ELF-1 (cell line): ENCODE results near the gene ENKUR.
A peak's percentile ranks its signal among the peaks of the same experiment; 100 is the strongest.

Experiments used
- DNase-seq: peaks from one replicate; pipeline ENCODE4 v3.0.0-alpha.2; 2016; ENCODE audit warnings: low read depth, low spot score

The ENKUR gene, protein sequence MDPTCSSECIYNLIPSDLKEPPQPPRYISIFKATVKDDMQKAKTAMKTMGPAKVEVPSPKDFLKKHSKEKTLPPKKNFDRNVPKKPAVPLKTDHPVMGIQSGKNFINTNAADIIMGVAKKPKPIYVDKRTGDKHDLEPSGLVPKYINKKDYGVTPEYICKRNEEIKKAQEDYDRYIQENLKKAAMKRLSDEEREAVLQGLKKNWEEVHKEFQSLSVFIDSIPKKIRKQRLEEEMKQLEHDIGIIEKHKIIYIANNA

DNA sequence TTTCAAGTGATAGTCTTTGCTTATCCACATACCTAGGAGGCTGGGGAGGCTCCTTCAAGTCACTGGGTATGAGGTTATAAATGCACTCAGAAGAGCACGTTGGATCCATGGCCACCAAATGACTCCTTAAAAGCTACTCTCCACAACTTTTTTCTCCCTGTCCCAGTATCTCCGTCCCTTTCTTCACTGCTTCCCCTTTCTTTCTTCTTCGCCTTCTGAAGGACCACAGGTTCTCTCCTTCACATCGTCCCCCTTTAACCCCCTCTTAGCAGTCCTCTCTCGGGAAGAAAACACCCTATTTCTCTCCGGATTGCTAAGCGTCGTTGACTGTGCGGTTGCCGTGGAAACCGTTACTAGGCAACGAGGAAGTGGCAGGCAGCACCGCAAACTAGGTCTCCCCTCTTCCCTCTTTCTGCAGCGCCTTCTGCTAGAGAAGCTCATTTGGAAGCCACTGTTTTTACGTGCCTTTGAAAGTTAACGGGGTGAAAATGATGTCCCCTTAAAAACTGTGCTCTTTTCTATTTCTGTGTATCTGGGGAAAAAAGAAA, at the start of gene ENKUR:
Gene ENKUR (minus strand): TSS at position 331 of the 548 bp plus-strand sequence. CDS start 222 bp downstream, at position 109.
- DNase-seq: no peak

DNA sequence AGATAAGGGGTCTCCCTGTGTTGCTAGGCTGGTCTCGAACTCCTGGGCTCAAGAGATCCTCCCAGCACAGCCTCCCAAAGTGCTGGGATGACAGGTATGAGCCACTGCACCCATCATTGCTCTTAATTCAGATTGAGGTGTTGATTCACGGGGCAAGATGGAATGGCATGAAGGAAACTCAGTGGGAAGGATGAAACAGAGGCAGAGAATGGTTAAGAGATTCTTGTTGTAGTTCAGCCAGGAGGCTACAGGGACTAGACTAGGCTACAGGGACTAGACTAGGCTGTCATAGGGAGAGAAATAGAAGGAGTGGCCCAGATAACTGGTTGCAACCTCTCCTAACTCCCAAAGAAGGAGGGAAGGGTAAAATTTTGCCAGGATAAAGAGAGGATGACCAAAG, 48.4 kb upstream of the ENKUR start:
- DNase-seq: no peak

DNA sequence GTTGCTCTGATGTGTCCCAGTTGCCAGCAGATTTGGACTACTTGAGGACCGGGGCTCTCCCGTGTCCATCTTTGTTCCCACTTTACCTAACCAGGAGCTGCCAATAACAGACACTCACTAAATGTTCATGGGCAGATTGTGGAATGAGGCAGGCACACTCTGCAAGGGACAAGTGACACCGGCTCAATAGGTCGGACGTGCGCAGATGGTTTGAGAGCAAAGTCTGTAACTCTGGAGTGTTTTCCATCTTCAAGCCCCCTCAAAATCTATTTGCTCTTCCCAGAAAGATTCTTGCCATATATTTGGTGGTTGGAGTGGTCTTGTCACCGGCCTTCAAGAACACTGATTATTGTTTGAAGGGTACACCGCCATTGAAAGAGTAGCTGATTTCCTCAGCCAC, 47.7 kb upstream of the ENKUR start:
- no peak for DNase-seq

DNA sequence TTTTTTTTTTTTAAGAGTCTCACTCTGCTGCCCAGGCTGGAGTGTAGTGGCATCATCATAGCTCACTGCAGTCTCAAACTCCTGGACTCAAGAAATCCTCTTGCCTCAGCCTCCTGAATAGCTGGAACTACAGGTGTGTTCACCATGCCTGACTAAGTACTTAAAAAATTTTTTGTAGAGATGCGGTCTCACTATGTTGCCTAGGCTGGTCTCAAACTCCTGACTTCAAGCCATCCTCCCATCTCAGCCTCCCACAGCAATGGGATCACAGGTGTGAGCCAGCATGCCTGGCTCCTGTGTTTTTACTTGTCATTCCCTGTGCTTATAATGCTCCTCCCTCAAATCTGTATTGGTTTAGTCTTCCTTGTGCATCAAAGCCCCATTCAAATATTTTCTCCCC, 47.2 kb upstream of the ENKUR start:
- DNase-seq: no peak

DNA sequence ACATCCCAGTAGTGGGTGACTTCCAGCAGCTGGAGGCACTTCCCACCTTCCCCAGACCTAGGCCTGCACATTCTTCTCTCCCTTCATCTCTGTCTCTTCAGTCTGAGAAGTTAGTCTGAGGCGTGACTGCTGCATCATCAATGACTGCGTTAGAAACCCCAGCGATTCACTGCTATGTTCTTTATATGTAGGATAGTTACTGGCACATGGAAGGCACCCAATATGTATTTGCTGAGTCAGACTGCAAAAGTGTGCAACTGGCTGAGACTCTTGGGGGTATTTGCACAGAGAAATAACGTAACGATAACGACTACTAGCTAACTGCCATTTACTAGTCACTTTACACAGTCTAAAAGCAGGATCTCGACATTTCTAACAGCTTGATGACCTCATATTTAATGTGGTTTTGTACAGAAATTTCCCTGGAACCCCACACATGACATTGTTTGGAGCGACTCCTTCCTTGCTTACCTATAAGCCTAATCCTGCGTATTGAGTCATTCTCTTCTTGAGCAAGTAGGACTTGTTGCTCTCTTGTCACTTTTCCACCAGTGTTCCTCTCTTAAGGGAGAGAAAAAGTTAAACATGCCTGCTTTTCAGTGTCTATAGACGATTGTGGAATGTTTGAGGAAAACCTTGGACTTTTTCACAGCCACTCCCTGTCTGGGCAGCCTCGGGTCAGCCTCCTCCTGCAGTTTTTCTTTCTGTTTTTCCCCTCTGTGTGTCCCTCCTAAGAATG, 45.9 kb upstream of the ENKUR start:
- no peak for DNase-seq

DNA sequence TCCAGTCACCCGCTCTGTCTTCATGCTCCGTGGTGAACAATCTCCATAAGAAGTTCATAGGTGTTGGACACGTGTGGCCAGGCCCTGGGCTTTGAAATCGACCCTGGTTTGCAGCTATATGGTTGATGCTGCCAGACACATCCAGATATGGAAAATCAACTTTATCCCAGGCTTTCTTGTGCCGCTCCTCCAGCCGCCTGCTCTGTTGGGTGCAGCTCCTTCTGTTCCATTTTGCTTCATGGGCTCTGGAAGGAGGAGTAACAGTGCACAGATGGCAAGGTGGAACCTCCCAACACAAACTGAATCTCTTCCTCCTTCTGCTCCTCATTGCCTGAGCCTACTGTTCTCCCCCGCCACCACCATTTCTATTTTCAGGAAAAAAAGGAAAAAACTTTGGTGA, 45.2 kb upstream of the ENKUR start:
- DNase-seq: no peak

DNA sequence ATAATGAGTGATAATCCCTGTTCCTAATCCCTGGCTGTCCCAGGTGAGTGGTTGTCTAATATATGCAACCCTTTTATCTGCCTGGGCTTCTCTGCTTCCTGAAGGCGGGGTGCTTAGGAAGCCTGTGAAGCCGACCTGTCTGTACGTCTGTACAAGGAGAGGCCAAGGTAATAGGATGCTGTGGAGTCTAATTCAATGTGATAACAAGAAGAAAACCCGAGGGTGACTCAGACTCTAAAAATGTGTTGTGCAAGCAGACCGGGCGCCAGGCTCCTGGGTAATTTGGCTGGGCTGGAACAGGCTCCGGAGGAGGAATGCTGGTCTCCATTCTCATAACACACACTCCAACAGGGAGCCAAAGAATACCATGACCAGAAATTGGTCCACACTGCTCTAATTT, 44.0 kb upstream of the ENKUR start:
- DNase-seq: peak; percentile 88

DNA sequence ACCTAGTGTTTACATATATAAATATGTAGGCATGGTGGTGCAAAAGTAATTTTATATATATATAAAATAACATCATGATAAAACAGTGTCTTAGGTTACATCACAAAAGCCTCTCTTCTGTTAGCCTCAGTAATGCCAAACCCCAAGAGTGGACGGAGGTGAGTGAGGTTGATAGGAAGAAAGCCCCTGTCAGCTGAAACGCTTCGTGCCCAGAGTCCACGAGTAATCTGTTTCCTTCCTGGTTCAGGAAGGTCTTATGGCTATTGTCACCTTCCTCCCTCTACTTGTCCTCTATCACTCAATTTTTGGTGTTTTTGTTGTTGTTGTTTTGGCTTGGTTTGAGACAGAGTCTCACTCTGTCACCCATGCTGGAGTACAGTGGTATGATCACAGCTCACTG, 41.9 kb upstream of the ENKUR start:
- no peak for DNase-seq

DNA sequence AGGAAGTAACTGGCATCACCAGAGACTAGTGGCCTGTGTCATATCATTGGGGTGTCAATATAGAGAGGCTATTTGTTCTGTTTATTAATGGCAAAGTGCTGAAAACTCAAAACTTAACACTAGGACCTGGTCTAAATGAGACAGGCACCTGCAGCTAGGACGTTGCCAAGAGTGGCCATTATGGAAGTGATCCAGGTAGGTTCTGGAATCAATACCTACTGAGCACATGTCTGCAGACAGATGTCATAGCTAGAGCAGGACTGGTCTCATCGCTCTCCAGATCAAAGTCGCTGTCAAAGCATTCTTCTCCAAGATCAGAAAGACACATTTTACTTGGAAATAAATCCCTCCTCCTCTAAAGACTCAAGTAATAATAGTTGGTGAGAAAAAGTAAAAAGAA, 40.8 kb upstream of the ENKUR start:
- no peak for DNase-seq

DNA sequence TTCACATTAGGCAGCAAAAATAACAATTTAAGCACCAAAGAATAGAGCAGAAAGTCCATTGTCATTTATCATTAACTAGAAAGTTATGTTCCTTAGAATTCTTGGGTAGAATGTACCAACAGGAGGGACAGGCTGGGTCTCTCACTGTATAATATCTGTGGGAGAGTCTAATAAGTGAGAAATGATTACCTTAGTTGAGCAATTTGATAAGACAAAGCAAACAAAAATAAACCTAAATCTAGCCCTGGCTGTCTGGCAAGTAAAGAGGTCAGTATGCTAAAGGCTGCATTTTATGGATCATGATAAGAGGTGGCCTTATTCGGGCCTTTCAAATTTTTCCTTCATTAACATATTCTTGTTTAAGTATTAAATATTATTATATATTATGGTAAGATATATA, 36.1 kb upstream of the ENKUR start:
- no peak for DNase-seq

DNA sequence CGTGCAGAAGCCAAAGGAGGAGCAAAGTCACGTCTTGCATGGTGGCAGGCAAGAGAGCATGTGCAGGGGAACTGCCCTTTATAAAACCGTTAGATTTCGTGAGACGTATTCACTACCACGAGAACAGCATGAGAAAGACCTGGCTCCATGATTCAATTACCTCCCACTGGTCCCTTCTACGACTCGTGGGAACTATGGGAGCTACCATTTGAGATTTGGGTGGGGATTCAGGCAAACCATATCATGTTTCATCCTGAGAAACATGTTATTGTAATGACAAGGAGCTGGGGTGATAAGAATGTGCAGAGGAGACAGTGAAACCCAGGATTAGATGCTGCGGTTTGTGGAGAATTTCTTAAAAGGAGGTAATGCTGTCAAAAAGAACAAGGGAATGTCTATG, 34.4 kb upstream of the ENKUR start:
- no peak for DNase-seq

DNA sequence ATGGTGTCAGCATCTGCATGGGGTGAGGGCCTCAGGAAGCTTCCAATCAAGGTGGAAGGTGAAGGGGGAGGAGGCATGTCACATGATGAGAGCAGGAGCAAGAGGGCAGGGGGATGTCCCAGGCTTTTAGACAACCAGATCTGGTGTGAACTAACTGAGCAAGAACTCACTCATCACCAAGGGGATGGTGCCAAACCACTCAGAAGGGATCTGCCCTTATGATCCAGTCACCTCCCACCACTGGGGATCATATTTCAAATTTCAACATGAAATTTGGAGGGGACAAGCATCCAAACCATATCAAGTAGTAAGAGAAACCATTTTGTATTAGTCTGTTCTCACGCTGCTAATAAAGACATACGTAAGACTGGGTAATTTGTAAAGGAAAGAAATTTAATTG, 34.0 kb upstream of the ENKUR start:
- no peak for DNase-seq

DNA sequence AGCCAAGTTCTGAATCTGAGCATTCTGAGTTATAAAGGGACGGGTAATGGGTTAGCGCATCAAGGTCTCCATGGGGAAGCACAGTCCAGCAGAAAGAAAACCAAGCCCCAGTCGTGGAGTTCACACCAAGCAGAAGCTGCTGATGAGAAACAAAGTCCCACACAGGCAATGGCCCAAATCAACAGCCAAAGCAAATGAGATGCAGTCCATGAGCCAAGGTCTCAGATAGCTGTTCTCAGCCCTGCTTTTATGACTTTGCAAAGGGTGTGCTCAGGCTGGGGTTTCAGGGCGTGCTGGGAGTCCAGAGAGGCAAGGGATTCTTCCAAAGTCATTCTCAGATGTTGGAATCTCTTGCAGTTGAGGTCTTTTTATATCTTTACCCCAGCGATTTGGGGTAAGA, 32.5 kb upstream of the ENKUR start:
- DNase-seq: no peak

DNA sequence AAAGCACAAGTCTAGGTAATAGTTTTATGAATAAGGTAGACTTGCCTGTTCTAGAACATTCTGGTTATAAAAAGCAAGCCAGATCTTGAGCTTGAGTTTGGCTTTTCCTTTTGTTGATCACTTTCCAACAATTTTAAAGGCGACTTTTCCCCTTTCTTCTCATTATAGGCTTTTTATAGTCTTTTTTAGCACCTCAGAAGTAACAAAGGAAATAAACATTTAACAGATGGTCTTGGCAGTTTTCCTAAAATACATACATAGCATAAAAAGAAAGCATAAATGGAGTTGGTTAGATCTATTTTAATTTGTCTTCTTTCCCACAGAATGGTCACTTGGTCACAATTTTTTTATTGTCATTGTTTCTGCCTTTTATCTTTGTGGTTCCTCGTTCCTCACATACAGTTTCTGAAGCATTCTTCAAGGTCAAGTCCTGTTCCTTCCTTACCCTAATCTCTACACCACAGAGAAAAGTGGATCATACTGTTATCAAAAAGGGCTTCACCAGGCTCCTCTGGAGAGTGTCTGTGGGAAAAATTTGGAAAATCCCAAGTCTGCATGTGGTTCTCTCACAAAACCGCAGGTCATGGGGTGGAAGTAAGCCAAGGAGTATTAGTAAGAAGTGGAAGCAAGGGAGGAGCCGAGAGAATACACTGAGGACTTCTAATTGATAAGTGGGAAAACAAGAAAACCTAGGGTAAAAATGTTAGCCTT, 31.8 kb upstream of the ENKUR start:
- no peak for DNase-seq

DNA sequence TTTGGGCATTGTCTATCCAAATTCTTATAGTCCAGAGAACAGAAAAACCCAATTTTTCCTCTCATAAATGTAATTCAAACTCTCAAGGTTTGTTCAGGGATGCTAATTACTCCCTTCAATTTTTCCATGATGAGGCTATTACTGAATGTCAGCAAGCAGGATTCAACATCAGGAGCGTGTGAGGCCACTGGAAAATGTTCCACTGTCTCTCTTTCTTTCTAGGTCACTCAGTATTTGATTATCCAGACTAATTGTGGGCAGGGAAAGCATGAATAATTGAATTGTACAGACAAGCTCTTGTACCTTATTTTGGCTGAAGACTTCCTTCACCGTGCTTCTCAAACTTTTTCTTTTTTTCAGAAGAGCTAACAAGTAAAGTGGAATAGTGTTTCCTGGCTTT, 31.1 kb upstream of the ENKUR start:
- no peak for DNase-seq

DNA sequence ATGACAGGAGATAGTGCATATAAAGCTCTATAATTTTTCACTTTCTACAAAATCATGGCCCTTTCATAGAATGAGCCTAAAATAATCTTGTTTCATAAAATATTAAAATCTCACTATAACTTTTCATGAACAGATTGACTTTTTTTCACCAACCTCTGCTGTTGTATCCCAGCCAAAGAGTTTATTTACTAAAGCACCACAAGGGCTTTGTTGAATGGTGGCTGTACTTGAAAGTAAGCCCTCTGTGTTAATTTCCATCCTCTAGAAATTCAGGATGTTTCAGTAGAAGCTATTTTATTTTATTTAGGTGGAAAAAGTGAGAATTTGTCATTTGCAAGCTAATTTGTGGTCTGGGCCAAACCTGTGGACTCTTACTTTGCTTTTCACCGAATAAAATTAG, 30.7 kb upstream of the ENKUR start:
- DNase-seq: no peak

DNA sequence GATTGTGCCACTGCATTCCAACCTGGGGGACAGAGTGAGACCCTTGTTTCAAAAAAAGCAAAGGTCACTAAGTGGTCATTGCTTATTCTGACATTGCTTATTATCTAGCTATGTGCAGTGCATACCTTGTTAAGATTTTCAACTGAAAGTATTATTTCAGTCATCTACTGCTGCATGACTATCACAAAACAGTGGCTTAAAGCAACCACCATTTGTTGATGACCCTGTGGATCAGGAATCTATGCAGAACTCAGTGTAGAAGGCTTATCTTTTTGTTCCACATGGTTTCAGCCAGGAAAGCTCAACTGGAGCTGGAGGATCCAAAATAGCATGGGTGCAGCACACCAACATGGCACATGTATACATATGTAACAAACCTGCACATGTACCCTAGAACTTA, 23.6 kb upstream of the ENKUR start:
- no peak for DNase-seq

DNA sequence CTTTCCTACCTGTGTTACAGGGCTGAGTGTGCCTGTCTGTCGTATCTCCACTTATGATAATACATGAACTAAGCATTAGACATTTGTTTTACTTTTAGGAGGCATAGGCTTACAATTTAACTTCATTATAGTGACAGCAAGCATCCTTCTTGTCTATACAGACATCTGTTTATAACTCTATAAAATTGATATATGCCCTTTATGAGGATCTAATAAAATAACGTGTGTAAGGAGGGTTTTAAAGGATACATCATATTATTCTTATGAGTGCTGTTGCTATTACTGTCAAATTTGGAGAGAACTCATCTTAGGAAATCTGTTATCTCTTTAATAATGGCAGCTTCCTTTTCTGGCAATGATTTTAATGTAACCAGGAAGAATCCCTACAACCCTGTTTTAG, 22.4 kb upstream of the ENKUR start:
- DNase-seq: no peak

DNA sequence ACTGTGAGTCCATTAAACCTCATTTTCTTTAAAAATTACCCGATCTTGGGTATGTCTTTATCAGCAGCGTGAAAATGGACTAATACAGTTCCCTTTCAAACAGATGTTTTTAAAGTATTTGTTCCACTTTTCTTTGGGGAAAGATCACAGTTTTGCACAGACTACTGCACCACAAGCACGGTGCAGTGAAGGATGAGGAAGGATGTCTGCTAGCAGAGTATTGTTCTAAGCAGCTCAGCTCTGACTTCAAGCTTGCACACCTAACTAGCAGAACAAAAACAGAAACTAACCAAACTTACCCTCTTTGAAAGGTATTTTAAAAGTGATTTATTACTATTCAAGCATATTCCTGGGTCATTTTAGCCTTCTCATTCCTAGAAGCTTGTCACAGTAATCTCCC, 20.4 kb upstream of the ENKUR start:
- no peak for DNase-seq

DNA sequence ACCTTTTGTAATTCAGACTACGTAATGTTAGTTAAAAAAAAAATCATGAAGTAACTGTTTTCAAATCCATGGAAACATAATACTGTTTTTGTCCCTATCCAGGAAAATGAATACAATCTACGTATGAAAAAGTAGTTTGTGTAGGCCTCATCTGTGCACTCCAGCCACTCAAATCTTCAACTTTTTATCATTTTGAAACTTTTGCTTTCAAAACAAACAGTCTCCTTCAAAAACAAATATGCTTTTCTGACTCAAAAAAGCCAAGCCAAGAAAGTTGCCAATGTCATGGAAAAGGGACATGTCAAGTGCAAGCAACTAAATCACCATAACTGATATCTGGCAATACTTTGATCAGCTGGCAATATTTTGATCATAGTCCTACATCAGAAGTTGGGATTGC, 13.6 kb upstream of the ENKUR start:
- no peak for DNase-seq

DNA sequence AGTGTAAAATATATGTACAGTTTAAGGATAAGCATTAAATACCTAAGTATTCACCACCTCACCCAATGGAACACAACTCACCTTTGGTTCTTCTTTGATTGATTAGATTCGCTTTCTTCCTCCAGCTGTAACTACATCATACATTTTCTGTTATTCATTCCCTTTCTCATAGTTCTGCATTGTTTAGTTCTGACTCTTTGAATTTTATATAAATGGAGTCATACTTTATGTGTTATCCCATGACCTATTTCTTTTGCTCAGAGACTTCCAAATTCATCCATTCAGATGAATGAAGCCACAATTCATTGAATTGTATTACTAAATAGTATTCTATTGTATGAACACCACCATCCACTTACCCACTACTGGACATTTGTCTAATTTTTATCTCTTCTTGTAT, 12.8 kb upstream of the ENKUR start:
- no peak for DNase-seq

DNA sequence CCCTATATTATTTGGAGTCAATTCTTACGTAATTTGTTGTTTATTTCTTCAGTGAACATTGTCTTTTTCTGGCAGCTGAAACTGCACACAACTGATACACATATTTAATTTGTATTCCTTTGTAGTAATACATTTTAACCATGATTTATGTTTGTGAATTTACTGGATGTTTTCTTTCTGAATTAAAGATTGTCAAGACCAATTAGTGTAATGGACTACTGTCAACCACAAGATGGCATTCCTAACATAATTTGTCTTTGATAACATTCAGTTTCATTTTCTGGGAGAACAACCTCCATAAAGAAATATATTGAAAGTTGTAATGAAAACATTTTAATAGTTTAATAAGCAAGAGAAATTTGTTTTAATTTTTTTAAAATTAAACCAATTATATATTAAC, 10.5 kb upstream of the ENKUR start:
- DNase-seq: no peak

DNA sequence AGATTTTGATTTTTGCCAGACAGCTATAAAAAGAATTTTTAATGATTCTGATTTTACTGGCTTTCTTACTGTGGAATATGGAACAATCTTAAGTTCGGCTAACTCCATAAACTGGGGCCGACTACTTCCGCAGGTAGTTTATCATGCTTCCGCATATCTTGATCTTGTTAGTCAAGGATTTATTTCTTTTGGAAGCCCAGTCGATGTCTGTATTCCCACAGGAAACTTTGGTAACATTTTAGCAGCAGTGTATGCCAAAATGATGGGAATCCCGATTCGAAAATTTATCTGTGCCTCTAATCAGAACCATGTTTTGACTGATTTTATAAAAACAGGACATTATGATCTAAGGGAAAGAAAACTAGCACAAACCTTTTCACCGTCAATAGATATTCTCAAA, 8.6 kb upstream of the ENKUR start:
- no peak for DNase-seq
